MCF 10A (cell line): ENCODE measurements around the gene STAM. TPM values are rescaled to one million over a fixed set of nuclear protein-coding genes. Genes with fewer than 3 reads are reported as not detected.

Source experiments
- BruUV-seq: library from RNA; stranded (reverse); fragments of 400-500 nt; replicated peaks from 2 replicates; lab custom pipeline; 2021; lab: Mats Ljungman, UMichigan
- CTCF ChIA-PET: fragments of 300-600 bp; sonication (Branson Sonifier 250); formaldehyde crosslinking; extraction: SDS; loops from one replicate; lab custom pipeline; 2021; ENCODE audit warnings: antibody characterized with exemption, inconsistent platforms; lab: Yijun Ruan, JAX
- POLR2A ChIA-PET: fragments of 300-600, 350-650 bp; sonication (Branson Sonifier 250); formaldehyde crosslinking; extraction: SDS; loops from one replicate; lab custom pipeline; 2020; ENCODE audit warnings: antibody characterized with exemption, inconsistent platforms; lab: Yijun Ruan, JAX
- DNase-seq: peaks from one replicate; pipeline ENCODE4 v3.0.0-alpha.2; 2018; ENCODE audit not compliant: unreplicated experiment
- H3K27ac Mint-ChIP-seq: one replicate; pipeline ENCODE4 v1.8.0; 2022; ENCODE audit warnings: mild to moderate bottlenecking, low read depth, mixed read lengths; ENCODE audit not compliant: unreplicated experiment
- H3K27me3 Mint-ChIP-seq: one replicate; pipeline ENCODE4 v1.8.0; 2022; ENCODE audit warnings: mixed read lengths; ENCODE audit not compliant: insufficient read depth, unreplicated experiment
- H3K36me3 Mint-ChIP-seq: one replicate; pipeline ENCODE4 v1.8.0; 2022; ENCODE audit warnings: mild to moderate bottlenecking, moderate library complexity, mixed read lengths; ENCODE audit not compliant: insufficient read depth, unreplicated experiment
- H3K4me1 Mint-ChIP-seq: one replicate; pipeline ENCODE4 v1.8.0; 2022; ENCODE audit warnings: mixed read lengths; ENCODE audit not compliant: insufficient read depth, unreplicated experiment
- H3K4me3 Mint-ChIP-seq: one replicate; pipeline ENCODE4 v1.8.0; 2022; ENCODE audit warnings: mild to moderate bottlenecking, moderate library complexity, mixed read lengths; ENCODE audit not compliant: unreplicated experiment
- H3K9me3 Mint-ChIP-seq: one replicate; pipeline ENCODE4 v1.8.0; 2022; ENCODE audit warnings: mixed read lengths; ENCODE audit not compliant: unreplicated experiment
- CTCF ChIP-seq: fragments of 200-600 bp; IDR thresholded peaks from one replicate; pipeline ENCODE4 v1.8.0; 2022; ENCODE audit warnings: antibody characterized with exemption, mild to moderate bottlenecking; ENCODE audit not compliant: unreplicated experiment
- intact Hi-C: fragments of 100-400 bp; cut with micrococcal nuclease; formaldehyde crosslinking; loops from 2 replicates; pipeline ENCODE4 v1.14.1; 2022
- total RNA-seq: library from RNA; stranded (reverse); gene quantifications from 2 replicates; pipeline ENCODE4 v1.2.3, GENCODE V29; 2022

Gene STAM
- total RNA-seq, 1 experiment from 2014 or later, result 35.4 TPM

DNA sequence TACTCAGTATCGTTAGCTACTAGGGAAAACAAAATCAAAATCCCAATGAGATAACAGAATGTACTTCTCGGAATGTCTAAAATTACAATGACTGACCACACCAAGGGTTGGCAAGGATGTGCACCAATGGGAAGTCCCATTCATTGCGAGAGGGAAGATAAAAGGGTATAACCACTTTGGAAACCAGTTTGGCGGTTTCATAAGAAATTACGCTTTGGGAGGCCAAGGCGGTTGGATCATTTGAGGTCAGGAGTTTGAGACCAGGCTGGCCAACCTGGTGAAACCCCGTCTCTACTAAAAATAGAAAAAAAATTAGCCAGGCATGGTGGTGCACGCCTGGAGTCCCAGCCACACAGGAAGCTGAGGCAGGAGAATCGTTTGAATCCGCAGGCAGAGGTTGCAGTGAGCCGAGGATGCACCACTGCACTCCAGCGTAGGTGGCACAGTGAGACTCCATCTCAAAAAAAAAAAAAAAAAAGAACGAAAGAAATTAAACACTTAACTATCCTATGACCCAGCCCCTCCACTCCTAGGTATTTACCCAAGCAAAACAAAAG lies 34.4 kb upstream of the STAM start:
- peaks cover 16% of the 10 kb centered on the region for H3K36me3 Mint-ChIP-seq
- CTCF ChIA-PET, result interaction anchor here (0.6 to 3.8 kb wide), 10 partner anchors 9 to 630 kb away, joined by 3 to 39 read pairs (median 4); no protein-coding TSS in a partner anchor

GRCh38 chr10:17616403-17617030 lies 27.4 kb upstream of the STAM start:
- DNase-seq, result peak; percentile 72
- Mint-ChIP-seq H3K9me3 (no peaks in the 10 kb centered on the region), H3K4me3 (peak overlapping the region; percentile 80), H3K27ac (no peak overlapping the region), H3K36me3 (peaks cover 16% of the 10 kb centered on the region), H3K27me3 (no peaks in the 10 kb centered on the region), H3K4me1 (peaks cover 6% of the 10 kb centered on the region)
- POLR2A ChIA-PET, result interaction anchor here (0.7 to 5.8 kb wide), 13 partner anchors 10 to 415 kb away, joined by 3 to 126 read pairs (median 3); partner anchors contain the start of genes STAM and TRDMT1
- BruUV-seq, result no TSS peak
- no peak for TF ChIP-seq CTCF
- intact Hi-C loops, result loop anchor here (1.0 kb wide), 1 partner anchor 27 kb away; no protein-coding TSS in a partner anchor
- CTCF ChIA-PET, result interaction anchor here (0.7 to 2.7 kb wide), 10 partner anchors 8 to 623 kb away, joined by 3 to 13 read pairs (median 4); no protein-coding TSS in a partner anchor

More for the DNA sequence above, 34.4 kb upstream of the STAM start:
- Mint-ChIP-seq H3K27me3 (no peaks in the 10 kb centered on the region), H3K27ac (no peak overlapping the region), H3K4me3 (no peak overlapping the region), H3K9me3 (no peaks in the 10 kb centered on the region), H3K4me1 (peaks cover 6% of the 10 kb centered on the region)
- no TSS peak for BruUV-seq
- no peak for TF ChIP-seq CTCF
- no peak for DNase-seq
- POLR2A ChIA-PET, result interaction anchor here (0.7 kb wide), 1 partner anchor 239 kb away, joined by 4 read pairs; no protein-coding TSS in a partner anchor
- intact Hi-C loops, result loop anchor here (5.0 kb wide), 2 partner anchors 628 to 703 kb away; no protein-coding TSS in a partner anchor

GRCh38 chr10:17617031-17617911 lies 26.7 kb upstream of the STAM start, which contains the start of gene HACD1:
Gene HACD1 (minus strand): TSS chr10:17617374. CDS start chr10:17617339, 35 bp downstream.
- no peak within 1 kb of the TSS for H3K27ac Mint-ChIP-seq
- CTCF ChIA-PET, result interaction anchor here (0.6 to 2.7 kb wide), 16 partner anchors 11 to 1349 kb away, joined by 3 to 13 read pairs (median 3); partner anchors contain the start of gene STAM
- BruUV-seq, result no TSS peak
- no peaks in the 10 kb centered on the region for H3K27me3 Mint-ChIP-seq
- H3K9me3 Mint-ChIP-seq, result no peaks in the 10 kb centered on the region
- H3K36me3 Mint-ChIP-seq, result peaks cover 14% of the 10 kb centered on the region
- intact Hi-C loops, result loop anchor here (1.0 kb wide), 1 partner anchor 26 kb away; no protein-coding TSS in a partner anchor
- peak; percentile 10 for TF ChIP-seq CTCF
- DNase-seq, result peak; percentile 74
- peaks cover 8% of the 10 kb centered on the region for H3K4me1 Mint-ChIP-seq
- peak within 1 kb of the TSS; percentile 80 for H3K4me3 Mint-ChIP-seq
- POLR2A ChIA-PET, result interaction anchor here (0.7 to 5.8 kb wide), 11 partner anchors 11 to 416 kb away, joined by 3 to 126 read pairs (median 3); partner anchors contain the start of genes STAM and TRDMT1
